AG10803 (cell line): Measurements from ENCODE around the gene ZBTB4.
A peak's percentile ranks its signal among the peaks of the same experiment; 100 is the strongest.
"Not testable (repeated sequence)": the region's sequence is repeated elsewhere in the genome, so short reads cannot be mapped to it uniquely, and the experiment has no call there.

Experiments
- DNase-seq: peaks from one replicate; pipeline ENCODE4 v3.0.0; 2010; ENCODE audit warnings: low read depth
- H3K4me3 ChIP-seq: 2 replicates; pipeline ENCODE4 v1.5.1; 2011; ENCODE audit warnings: mild to moderate bottlenecking, low read length, control low read depth
- TF ChIP-seq, protein P1 (sequence below): conservative IDR thresholded peaks from 2 replicates; pipeline ENCODE4 v1.5.1; 2011; ENCODE audit warnings: mild to moderate bottlenecking, low read length, control low read depth, inconsistent platforms

Gene ZBTB4

DNA sequence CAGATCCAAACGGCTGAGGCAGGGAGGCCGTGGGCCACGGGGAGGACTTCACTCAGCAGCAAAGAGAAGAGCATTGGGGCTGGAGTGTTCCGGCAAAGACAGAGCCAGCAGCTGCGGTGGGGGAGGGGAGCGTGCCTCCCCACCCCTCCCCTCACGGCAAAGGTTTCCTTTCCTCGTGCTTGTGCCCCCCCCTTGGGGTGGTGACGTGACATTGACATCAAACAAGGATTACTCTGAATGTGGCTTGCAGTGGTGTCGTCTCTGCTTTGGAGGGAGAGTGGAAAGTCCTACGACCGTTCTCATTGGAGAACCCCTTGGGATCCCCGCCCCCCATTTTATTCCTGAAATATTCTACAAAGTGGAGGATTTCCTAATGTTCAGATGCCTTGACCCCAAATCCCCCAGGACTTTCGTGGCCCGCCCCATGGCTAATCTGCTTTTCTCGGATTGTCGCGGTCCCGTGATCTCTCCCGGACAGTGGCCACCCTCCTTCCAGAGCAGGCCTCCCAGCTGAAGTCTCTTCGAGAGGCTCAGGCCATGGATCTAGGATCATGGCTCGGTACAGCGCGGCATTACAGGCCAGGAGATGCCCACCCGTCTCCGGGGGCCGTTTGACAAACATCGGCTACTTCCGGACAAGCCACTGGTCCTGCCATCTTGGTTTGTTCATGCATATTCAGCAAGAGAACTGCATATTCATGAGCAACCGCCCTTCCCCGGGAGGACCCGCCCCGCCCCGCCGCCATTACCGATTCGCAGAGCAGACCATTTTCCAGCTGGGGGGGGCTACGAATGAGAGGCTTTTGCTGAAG lies 4.0 kb upstream of the ZBTB4 start:
- TF ChIP-seq, protein P1, sequence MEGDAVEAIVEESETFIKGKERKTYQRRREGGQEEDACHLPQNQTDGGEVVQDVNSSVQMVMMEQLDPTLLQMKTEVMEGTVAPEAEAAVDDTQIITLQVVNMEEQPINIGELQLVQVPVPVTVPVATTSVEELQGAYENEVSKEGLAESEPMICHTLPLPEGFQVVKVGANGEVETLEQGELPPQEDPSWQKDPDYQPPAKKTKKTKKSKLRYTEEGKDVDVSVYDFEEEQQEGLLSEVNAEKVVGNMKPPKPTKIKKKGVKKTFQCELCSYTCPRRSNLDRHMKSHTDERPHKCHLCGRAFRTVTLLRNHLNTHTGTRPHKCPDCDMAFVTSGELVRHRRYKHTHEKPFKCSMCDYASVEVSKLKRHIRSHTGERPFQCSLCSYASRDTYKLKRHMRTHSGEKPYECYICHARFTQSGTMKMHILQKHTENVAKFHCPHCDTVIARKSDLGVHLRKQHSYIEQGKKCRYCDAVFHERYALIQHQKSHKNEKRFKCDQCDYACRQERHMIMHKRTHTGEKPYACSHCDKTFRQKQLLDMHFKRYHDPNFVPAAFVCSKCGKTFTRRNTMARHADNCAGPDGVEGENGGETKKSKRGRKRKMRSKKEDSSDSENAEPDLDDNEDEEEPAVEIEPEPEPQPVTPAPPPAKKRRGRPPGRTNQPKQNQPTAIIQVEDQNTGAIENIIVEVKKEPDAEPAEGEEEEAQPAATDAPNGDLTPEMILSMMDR: no peak
- DNase-seq: peak; percentile 93
- H3K4me3 ChIP-seq: peak overlapping the region; percentile 90

DNA sequence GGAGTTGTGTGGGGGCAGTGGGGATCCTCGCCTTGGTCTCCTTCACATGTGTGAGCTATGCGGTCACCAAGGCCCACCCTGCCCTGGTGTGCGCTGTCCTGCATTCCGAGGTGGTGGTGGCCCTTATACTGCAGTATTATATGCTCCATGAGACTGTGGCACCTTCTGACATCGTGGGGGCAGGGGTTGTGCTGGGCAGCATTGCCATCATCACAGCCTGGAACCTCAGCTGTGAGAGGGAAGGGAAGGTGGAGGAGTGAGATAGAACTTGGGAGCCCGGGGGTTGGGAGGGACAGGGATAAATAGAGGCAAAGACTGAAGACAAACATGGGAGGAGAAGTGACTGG lies 3.3 kb upstream of the ZBTB4 start:
- H3K4me3 ChIP-seq: peak overlapping the region; percentile 90

DNA sequence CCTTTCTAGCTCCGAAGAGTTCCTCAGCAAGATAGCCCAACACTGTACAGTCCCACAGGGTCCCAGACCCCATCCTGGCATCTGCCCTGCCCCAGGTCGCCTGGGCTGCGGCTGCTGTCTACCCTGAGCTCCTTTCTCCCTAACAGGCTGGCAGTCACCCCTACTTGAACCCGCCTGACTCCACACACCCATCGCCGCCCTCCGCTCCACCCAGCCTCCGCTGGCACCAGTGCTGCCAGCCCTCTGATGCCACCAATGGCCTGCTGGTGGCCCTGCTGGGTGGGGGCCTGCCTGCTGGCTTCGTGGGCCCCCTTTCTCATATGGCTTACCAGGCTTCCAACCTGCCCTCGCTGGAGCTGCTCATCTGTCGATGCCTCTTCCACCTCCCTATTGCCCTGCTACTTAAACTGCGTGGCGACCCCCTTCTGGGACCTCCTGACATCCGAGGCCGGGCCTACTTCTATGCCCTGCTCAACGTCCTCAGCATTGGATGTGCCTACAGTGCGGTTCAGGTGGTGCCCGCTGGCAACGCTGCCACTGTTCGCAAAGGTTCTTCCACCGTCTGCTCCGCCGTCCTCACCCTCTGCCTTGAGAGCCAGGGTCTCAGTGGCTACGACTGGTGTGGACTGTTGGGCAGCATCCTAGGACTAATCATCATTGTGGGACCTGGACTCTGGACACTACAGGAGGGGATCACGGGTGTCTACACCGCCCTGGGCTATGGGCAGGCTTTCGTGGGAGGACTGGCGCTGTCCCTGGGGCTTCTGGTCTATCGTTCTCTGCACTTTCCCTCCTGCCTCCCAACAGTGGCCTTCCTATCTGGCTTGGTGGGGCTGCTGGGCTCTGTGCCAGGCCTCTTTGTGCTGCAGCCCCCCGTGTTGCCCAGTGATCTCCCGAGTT lies 2.7 kb upstream of the ZBTB4 start:
- not testable (repeated sequence) for H3K4me3 ChIP-seq, DNase-seq

More for the DNA sequence above, 3.3 kb upstream of the ZBTB4 start:
- not testable (repeated sequence) for DNase-seq

DNA sequence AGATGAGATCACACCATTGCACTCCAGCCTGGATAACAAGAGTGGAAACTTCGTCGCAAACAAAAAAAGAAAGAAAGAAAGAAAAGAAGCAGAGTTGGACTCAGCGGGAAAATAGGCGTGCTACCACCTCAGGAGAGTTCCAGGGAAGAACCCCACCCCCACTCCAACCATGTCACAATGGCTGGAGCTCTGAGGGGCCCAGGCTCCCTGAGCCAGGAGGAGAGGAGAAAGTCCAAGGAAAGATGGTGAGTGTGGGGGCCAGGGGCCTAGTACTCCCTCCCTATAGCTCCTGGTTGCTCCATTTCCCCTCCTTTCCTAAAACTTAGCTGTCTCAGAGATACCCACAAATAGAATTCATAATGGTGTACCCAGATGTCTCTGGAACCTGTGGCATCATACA lies 1.8 kb upstream of the ZBTB4 start, which contains the start of gene SLC35G6:
Gene SLC35G6, plus strand, starts transcription at position 172 of the 400 bp plus-strand sequence. Its CDS starts 71 bp downstream, at position 243.
- peak within 1 kb of the TSS; percentile 72 for H3K4me3 ChIP-seq
- DNase-seq: not testable (repeated sequence)

DNA sequence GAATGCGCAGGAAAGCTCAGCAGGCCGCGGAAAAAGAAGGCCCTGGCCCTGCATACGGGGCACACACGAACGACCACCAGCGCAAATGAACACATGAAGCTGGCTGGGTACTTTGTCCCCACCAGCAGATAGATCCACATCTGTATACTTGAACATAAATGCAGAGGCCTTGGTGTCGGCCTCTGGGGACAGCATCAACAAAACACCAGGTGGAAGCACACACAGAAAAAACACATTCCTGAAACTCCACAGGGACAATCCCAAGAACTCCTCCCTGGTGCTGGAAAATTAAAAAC lies 606 bp upstream of the ZBTB4 start:
- DNase-seq: peak; percentile 28
- TF ChIP-seq, protein P1: 0 out of 2 replicates have a peak, but pooled peaks have one; percentile 5
- H3K4me3 ChIP-seq: peak overlapping the region; percentile 72

DNA sequence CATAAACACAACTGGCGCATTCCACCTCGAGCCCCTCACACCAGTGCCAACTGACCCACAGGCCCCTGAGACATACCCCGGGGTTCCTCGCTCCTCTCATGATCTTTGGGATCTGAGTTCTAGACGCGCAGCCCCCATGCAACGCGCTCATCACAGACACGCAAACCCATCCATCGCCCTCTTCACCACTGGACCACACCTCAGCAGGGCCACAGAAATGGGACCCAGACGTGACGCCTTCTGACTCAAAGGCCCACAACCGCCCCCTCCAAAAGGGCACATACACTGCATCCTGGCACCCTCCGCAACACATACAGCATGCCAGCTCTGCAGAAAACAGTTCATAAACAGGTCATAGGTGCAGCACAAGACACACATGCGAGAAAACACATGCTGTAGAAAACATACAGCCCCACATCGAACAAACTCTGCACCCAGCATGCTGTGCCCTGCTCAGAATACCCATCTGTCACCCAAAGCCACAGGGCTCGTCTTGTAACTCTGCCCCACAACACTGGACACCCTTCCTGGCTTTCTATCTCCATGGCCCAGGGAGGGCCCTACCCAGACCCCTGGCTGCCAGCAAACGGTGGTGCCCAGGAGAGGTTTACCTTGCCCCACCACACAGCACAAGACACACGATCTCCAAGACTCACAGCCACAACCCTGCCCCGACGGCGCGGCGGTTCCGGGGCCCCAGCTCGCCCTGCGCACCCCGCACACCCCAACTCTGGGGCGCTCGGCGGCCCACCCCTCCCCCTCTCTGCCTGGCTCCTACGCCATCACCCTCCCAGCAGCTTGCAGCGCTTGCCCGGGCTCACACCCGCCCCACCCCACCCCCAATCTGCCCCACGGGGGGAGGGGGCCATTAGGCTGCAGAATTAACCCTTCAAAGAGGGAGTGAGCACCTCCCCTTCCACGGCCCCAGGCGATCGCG lies 887 bp downstream of the ZBTB4 start:
- H3K4me3 ChIP-seq: peak overlapping the region; percentile 68
- peak; percentile 48 for DNase-seq
- TF ChIP-seq, protein P1: no peak

DNA sequence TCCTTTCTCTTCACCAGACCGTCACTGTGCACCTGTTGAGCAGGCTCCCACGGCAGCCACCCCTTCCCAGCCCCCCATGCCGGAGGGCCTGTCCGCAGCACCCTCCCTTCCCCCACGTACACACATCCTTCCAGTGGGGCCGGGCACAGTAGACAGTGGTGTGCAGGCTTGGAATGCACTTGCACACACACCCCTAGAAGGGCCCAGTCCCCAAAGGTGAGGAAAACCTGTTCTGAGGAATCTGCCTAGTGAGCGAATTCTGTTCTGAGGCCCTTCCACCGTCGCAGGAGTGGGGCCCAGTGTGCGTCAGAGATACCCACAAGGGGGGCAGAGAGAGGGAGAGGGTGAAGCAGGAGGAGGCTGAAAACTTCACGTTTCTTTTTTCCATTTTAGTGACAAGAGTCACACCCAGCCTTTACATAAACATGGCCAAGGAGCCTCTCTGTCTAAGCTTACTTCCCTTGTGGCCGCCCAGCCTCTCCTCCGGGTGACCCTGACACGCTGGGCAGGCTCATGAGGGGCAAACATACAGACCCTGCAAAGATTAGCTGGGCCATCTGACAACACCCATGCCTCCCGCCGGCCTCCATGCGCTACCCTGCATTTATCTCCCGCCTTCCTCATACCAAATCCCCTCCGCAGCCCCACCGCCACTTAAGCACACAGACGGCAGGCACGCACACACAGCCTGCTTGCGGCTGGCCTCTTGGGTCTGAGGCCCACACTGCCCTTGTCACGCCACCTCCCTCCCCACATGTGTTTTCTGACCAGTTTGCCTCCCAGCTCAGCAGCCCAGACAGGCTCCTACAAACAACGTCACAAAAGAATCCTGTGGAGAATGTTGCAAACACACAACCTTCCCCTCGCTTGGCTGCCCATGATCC lies 1.8 kb downstream of the ZBTB4 start:
- TF ChIP-seq, protein P1: no peak
- peak overlapping the region; percentile 68 for H3K4me3 ChIP-seq
- DNase-seq: peak; percentile 96
